HepG2 (cell line): ENCODE data around the gene C1QTNF1. TPM values are rescaled to one million over a fixed set of nuclear protein-coding genes. Genes with fewer than 3 reads are reported as not detected.
A peak's percentile ranks its signal among the peaks of the same experiment; 100 is the strongest.

Experiments used
- CHCHD3 ChIP-seq: sonication (generic); formaldehyde crosslinking; IDR thresholded peaks from 2 replicates; pipeline ENCODE4 v1.8.0; 2022; ENCODE audit warnings: mild to moderate bottlenecking, missing genetic modification reagents, moderate library complexity
- FOSL2 ChIP-seq: sonication (generic); formaldehyde crosslinking; IDR thresholded peaks from 2 replicates; pipeline ENCODE4 v1.4.0; 2020; ENCODE audit warnings: missing genetic modification reagents
- HOXA3 ChIP-seq: sonication (generic); formaldehyde crosslinking; IDR thresholded peaks from 2 replicates; pipeline ENCODE4 v1.5.0; 2020; ENCODE audit warnings: missing genetic modification reagents
- JARID2 ChIP-seq: sonication (generic); formaldehyde crosslinking; IDR thresholded peaks from 2 replicates; pipeline ENCODE4 v1.8.1; 2023; ENCODE audit warnings: missing genetic modification reagents, inconsistent platforms; ENCODE audit not compliant: insufficient replicate concordance
- MED8 ChIP-seq: sonication (generic); formaldehyde crosslinking; IDR thresholded peaks from 2 replicates; pipeline ENCODE4 v1.8.1; 2023; ENCODE audit warnings: mild to moderate bottlenecking, missing genetic modification reagents; ENCODE audit not compliant: insufficient replicate concordance
- PAX8 ChIP-seq: sonication (generic); formaldehyde crosslinking; IDR thresholded peaks from 2 replicates; pipeline ENCODE4 v1.8.0; 2022; ENCODE audit warnings: mild to moderate bottlenecking, missing genetic modification reagents, borderline replicate concordance
- PCBP1 ChIP-seq: fragments of 200-400 bp; formaldehyde crosslinking; IDR thresholded peaks from 2 replicates; pipeline ENCODE4 v1.6.1; 2017; ENCODE audit warnings: mild to moderate bottlenecking, low read depth, low read length, borderline replicate concordance
- SETDB1 ChIP-seq: sonication (generic); formaldehyde crosslinking; IDR thresholded peaks from 2 replicates; pipeline ENCODE4 v1.5.1; 2020; ENCODE audit warnings: missing genetic modification reagents, mild to moderate bottlenecking, borderline replicate concordance
- SP2 ChIP-seq: sonication (generic); formaldehyde crosslinking; IDR thresholded peaks from 2 replicates; pipeline ENCODE4 v1.5.1; 2020; ENCODE audit warnings: mild to moderate bottlenecking, missing genetic modification reagents
- TMF1 ChIP-seq: sonication (generic); formaldehyde crosslinking; IDR thresholded peaks from 2 replicates; pipeline ENCODE4 v1.8.1; 2022; ENCODE audit warnings: low read depth, missing genetic modification reagents
- ZFP90 ChIP-seq: sonication (generic); formaldehyde crosslinking; IDR thresholded peaks from 2 replicates; pipeline ENCODE4 v1.8.0; 2022; ENCODE audit warnings: missing genetic modification reagents, mild to moderate bottlenecking, inconsistent platforms, borderline replicate concordance
- ZNF234 ChIP-seq: sonication (generic); formaldehyde crosslinking; conservative IDR thresholded peaks from 2 replicates; pipeline ENCODE4 v1.5.1; 2020; ENCODE audit warnings: mild to moderate bottlenecking, missing genetic modification reagents
- ZNF350 ChIP-seq: sonication (generic); formaldehyde crosslinking; IDR thresholded peaks from 2 replicates; pipeline ENCODE4 v1.4.0; 2020; ENCODE audit warnings: mild to moderate bottlenecking, low read depth, missing genetic modification reagents, borderline replicate concordance
- polyA plus RNA-seq, 8 experiments: library from polyadenylated mRNA; depleted of rRNA in 3 of 8; stranded (reverse) in 7 of 8; unstranded in 1 of 8; fragments of >200 nt; fragmentation: Illumina TruSeq in 4 of 8; extraction: Trizol in 4 of 8; gene quantifications; 2 replicates each; pipeline versions ENCODE4 v1.2.1 to v1.2.3, GENCODE V29; 2011 to 2016; ENCODE audit warnings: low read depth in 4 of 8, missing spikeins in 1 of 8, mixed read lengths in 1 of 8; ENCODE audit not compliant: insufficient read depth in 1 of 8
- total RNA-seq, 5 experiments: library from RNA; depleted of rRNA; stranded (reverse); fragments of >200 nt; fragmentation: Illumina TruSeq; extraction: Trizol; gene quantifications; 2 replicates each; pipeline ENCODE4 v1.2.3, GENCODE V29; 2016; ENCODE audit warnings: low read depth in 1 of 5
- TF ChIP-seq, protein P1 (sequence below): sonication (generic); formaldehyde crosslinking; IDR thresholded peaks from 2 replicates; pipeline ENCODE4 v1.4.0; 2020; ENCODE audit warnings: missing genetic modification reagents
- TF ChIP-seq, protein P2 (sequence below): IDR thresholded peaks from 2 replicates; pipeline ENCODE4 v1.6.1; 2016; ENCODE audit warnings: low read depth
- TF ChIP-seq, protein P3 (sequence below): sonication (generic); formaldehyde crosslinking; IDR thresholded peaks from 2 replicates; pipeline ENCODE4 v1.8.1; 2023; ENCODE audit warnings: missing genetic modification reagents, inconsistent platforms, borderline replicate concordance
- TF ChIP-seq, protein P4 (sequence below): sonication (generic); formaldehyde crosslinking; IDR thresholded peaks from 2 replicates; pipeline ENCODE4 v1.9.0; 2022; ENCODE audit warnings: missing genetic modification reagents, mild to moderate bottlenecking, borderline replicate concordance

C1QTNF1 gene
- total and polyA plus RNA-seq, 2 of the 13 experiments (the other 11 are each of a cell fraction or from before 2014, with no cell fraction given), result 0.18 to 0.86 TPM

DNA sequence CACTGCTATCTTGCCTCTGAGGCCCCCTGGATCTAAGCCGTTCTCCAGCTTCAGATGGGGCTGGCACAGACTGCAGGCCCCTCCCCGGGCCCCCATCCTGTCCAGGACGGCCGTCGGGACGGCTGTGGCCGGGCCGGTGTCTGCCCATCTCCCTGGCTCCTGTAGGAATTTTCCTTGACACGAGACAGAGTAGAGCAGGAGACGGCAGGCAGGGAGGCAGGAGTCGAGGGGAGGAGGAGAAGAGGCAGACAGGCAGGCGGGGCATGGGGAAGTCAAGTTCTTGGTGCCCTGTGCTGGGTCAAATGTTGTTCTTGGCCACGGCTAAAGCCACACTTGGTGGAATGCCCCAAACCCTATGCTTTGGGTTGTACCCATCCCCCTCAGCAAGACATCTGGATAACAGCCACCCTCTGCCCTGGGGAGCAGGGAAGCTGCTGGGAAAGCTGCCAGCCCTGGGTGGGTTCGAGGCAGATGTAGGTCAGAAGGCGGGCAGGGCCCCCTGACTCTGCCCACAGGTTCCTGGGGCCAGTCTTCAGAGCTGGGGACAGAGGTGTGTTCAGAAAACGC lies 4.0 kb downstream of the C1QTNF1 start (continued):
- TF ChIP-seq, protein P1, sequence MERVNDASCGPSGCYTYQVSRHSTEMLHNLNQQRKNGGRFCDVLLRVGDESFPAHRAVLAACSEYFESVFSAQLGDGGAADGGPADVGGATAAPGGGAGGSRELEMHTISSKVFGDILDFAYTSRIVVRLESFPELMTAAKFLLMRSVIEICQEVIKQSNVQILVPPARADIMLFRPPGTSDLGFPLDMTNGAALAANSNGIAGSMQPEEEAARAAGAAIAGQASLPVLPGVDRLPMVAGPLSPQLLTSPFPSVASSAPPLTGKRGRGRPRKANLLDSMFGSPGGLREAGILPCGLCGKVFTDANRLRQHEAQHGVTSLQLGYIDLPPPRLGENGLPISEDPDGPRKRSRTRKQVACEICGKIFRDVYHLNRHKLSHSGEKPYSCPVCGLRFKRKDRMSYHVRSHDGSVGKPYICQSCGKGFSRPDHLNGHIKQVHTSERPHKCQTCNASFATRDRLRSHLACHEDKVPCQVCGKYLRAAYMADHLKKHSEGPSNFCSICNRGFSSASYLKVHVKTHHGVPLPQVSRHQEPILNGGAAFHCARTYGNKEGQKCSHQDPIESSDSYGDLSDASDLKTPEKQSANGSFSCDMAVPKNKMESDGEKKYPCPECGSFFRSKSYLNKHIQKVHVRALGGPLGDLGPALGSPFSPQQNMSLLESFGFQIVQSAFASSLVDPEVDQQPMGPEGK (CRISPR knock-in tag), result no peak
- TF ChIP-seq ZNF234 (no peak), CHCHD3 (CRISPR knock-in tag) (0 out of 2 replicates have a peak, but pooled peaks have one; percentile 68), PCBP1 (no peak), TMF1 (CRISPR knock-in tag) (no peak), PAX8 (CRISPR knock-in tag) (no peak), HOXA3 (no peak), JARID2 (CRISPR knock-in tag) (no peak), MED8 (no peak), FOSL2 (CRISPR knock-in tag) (no peak), SP2 (CRISPR knock-in tag) (no peak), ZFP90 (0 out of 2 replicates have a peak, but pooled peaks have one; percentile 8), ZNF350 (CRISPR knock-in tag) (no peak), SETDB1 (CRISPR knock-in tag) (no peak)
- TF ChIP-seq, protein P2, sequence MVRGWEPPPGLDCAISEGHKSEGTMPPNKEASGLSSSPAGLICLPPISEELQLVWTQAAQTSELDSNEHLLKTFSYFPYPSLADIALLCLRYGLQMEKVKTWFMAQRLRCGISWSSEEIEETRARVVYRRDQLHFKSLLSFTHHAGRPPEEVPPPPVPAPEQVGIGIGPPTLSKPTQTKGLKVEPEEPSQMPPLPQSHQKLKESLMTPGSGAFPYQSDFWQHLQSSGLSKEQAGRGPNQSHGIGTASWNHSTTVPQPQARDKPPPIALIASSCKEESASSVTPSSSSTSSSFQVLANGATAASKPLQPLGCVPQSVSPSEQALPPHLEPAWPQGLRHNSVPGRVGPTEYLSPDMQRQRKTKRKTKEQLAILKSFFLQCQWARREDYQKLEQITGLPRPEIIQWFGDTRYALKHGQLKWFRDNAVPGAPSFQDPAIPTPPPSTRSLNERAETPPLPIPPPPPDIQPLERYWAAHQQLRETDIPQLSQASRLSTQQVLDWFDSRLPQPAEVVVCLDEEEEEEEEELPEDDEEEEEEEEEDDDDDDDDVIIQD (CRISPR knock-in tag), result no peak
- TF ChIP-seq, protein P3, sequence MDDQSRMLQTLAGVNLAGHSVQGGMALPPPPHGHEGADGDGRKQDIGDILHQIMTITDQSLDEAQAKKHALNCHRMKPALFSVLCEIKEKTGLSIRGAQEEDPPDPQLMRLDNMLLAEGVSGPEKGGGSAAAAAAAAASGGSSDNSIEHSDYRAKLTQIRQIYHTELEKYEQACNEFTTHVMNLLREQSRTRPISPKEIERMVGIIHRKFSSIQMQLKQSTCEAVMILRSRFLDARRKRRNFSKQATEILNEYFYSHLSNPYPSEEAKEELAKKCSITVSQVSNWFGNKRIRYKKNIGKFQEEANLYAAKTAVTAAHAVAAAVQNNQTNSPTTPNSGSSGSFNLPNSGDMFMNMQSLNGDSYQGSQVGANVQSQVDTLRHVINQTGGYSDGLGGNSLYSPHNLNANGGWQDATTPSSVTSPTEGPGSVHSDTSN, result no peak
- TF ChIP-seq, protein P4, sequence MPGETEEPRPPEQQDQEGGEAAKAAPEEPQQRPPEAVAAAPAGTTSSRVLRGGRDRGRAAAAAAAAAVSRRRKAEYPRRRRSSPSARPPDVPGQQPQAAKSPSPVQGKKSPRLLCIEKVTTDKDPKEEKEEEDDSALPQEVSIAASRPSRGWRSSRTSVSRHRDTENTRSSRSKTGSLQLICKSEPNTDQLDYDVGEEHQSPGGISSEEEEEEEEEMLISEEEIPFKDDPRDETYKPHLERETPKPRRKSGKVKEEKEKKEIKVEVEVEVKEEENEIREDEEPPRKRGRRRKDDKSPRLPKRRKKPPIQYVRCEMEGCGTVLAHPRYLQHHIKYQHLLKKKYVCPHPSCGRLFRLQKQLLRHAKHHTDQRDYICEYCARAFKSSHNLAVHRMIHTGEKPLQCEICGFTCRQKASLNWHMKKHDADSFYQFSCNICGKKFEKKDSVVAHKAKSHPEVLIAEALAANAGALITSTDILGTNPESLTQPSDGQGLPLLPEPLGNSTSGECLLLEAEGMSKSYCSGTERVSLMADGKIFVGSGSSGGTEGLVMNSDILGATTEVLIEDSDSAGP (CRISPR knock-in tag), result 0 out of 2 replicates have a peak, but pooled peaks have one; percentile 41
